Gastrocnemius medialis (tissue), 4 donors: ENCODE measurements around the gene SLC25A25.

Experiments used
- POLR2A ChIP-seq, 2 donors: fragments of 450-650 bp; IDR thresholded peaks; one replicate each; pipeline ENCODE4 v1.6.1; 2017; ENCODE audit warnings: antibody characterized with exemption in 2 of 2, mild to moderate bottlenecking in 2 of 2, moderate library complexity in 2 of 2
- TF ChIP-seq, protein P1 (sequence below), 5 experiments: fragments of 450-650 bp in 3 of 5; fragments of 200-600 bp in 2 of 5; sonication (generic) in 2 of 5; IDR thresholded peaks in 4 of 5; conservative IDR thresholded peaks in 1 of 5; 1 replicate in 4 of 5; 2 replicates in 1 of 5; pipeline ENCODE4 v1.5.1; 2016 to 2019; ENCODE audit warnings: antibody characterized with exemption in 5 of 5, mild to moderate bottlenecking in 3 of 5, moderate library complexity in 3 of 5

DNA sequence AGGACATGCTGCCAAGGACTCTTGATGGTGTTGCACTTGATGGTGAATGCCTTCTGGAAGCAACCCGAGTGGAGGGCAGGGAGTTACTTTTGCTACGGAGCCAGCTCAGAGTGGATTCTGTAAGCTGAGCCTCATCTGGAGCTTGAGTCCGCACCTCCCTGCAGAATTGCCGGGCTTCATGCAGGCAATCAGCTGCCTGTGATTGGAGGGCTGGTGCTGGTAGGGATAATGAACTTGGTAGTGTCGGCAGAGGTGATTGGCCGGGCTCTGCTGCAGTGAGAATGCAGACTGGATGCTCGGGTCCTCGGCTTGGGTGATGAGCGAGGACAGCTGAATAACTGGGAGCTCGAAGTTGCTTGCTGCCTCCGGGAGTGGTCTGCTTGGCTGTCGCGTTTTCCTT, 23.1 kb downstream of the SLC25A25 start:
- TF ChIP-seq POLR2A (IDR thresholded peaks at IDR 0.05): peak in 1 of 2 donors; percentile 11
- TF ChIP-seq, protein P1, sequence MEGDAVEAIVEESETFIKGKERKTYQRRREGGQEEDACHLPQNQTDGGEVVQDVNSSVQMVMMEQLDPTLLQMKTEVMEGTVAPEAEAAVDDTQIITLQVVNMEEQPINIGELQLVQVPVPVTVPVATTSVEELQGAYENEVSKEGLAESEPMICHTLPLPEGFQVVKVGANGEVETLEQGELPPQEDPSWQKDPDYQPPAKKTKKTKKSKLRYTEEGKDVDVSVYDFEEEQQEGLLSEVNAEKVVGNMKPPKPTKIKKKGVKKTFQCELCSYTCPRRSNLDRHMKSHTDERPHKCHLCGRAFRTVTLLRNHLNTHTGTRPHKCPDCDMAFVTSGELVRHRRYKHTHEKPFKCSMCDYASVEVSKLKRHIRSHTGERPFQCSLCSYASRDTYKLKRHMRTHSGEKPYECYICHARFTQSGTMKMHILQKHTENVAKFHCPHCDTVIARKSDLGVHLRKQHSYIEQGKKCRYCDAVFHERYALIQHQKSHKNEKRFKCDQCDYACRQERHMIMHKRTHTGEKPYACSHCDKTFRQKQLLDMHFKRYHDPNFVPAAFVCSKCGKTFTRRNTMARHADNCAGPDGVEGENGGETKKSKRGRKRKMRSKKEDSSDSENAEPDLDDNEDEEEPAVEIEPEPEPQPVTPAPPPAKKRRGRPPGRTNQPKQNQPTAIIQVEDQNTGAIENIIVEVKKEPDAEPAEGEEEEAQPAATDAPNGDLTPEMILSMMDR (IDR thresholded peaks at IDR 0.05 in 4 of 5, conservative IDR thresholded peaks at IDR 0.05 in 1 of 5): no peak
